Stomach (tissue), 9 donors: Measurements from ENCODE around the gene C11orf86. TPM values are rescaled to one million over a fixed set of nuclear protein-coding genes. Genes with fewer than 3 reads are reported as not detected.

ENCODE experiments used
- DNase-seq, 2 donors: peaks; one replicate each; pipeline versions ENCODE4 v3.0.0 to v3.0.0-alpha.2; 2013 to 2019
- H3K27ac ChIP-seq, 5 donors: fragments of 200-600 bp in 4 of 5; sonication (generic) in 4 of 5; one replicate each; pipeline ENCODE4 v1.5.1; 2013 to 2019; ENCODE audit warnings: mild to moderate bottlenecking in 1 of 5, moderate library complexity in 1 of 5
- H3K27me3 ChIP-seq, 3 donors: fragments of 200-600 bp; sonication (generic); one replicate each; pipeline ENCODE4 v1.5.1; 2017 to 2019; ENCODE audit warnings: mixed run types in 1 of 3
- H3K36me3 ChIP-seq, 4 donors: fragments of 200-600 bp; sonication (generic); 1 replicate in 3 of 4; 2 replicates in 1 of 4; pipeline ENCODE4 v1.5.1; 2016 to 2019
- H3K4me1 ChIP-seq, 4 donors: fragments of 200-600 bp; sonication (generic); one replicate each; pipeline ENCODE4 v1.5.1; 2016 to 2019
- H3K4me3 ChIP-seq, 4 donors: fragments of 200-600 bp; sonication (generic) in 3 of 4; one replicate each; pipeline ENCODE4 v1.5.1; 2016 to 2019; ENCODE audit warnings: mild to moderate bottlenecking in 1 of 4
- H3K9me3 ChIP-seq, 4 donors: fragments of 200-600 bp; sonication (generic); one replicate each; pipeline ENCODE4 v1.5.1; 2016 to 2019
- CTCF ChIP-seq, 7 experiments: fragments of 450-650 bp in 4 of 7; fragments of 200-600 bp in 3 of 7; sonication (generic) in 3 of 7; IDR thresholded peaks; one replicate each; pipeline ENCODE4 v1.5.1; 2016 to 2019; ENCODE audit warnings: antibody characterized with exemption in 7 of 7, control low read depth in 2 of 7, mild to moderate bottlenecking in 1 of 7
- EP300 ChIP-seq: sonication (generic); formaldehyde crosslinking; IDR thresholded peaks from one replicate; pipeline ENCODE4 v1.6.1; 2017; ENCODE audit warnings: antibody characterized with exemption
- POLR2A ChIP-seq, 4 donors: fragments of 450-650 bp; IDR thresholded peaks; one replicate each; pipeline ENCODE4 v1.6.1; 2016; ENCODE audit warnings: antibody characterized with exemption in 4 of 4, control low read depth in 2 of 4, mild to moderate bottlenecking in 1 of 4, moderate library complexity in 1 of 4
- POLR2AphosphoS5 ChIP-seq, 3 donors: sonication (generic); formaldehyde crosslinking; IDR thresholded peaks; one replicate each; pipeline ENCODE4 v1.6.1; 2016; ENCODE audit warnings: antibody characterized with exemption in 3 of 3
- WGBS, 5 donors: extraction: QIAGEN DNeasy Blood & Tissue Kit in 3 of 5; methylation state at CpG; one replicate each; pipeline versions ENCODE4 v1.1.5 to v1.1.7; 2013 to 2018; 5-methylcytosine and 5-hydroxymethylcytosine counted together
- intact Hi-C: fragments of 100-400 bp; cut with DNase I; formaldehyde crosslinking; loops from one replicate; pipeline ENCODE4 v1.15.1; 2023; ENCODE audit warnings: low total_unique reads
- polyA plus RNA-seq, 3 donors: library from polyadenylated mRNA; stranded (reverse); fragments of 200-250 nt; gene quantifications; one replicate each; pipeline ENCODE4 v1.2.3, GENCODE V29; 2013
- total RNA-seq, 5 donors: library from RNA; depleted of rRNA; stranded (reverse); fragments of >200 nt; gene quantifications; one replicate each; pipeline versions ENCODE4 v1.1.0 to v1.2.3, GENCODE V29; 2014 to 2016
- donor health status: healthy with polysubstance abuse.
- donor health status: Bipolar disorder and iron deficiency.
- donor health status: healthy.

Gene C11orf86
- total and polyA plus RNA-seq, 8 donors: 0.37 to 2.9 (median 1.1) TPM; not detected in 5

GRCh38 chr11:66934950-66935779 is 39.9 kb upstream of the C11orf86 start:
- Histone ChIP-seq H3K4me3 (no peak overlapping the region), H3K36me3 (no peaks in the 10 kb centered on the region), H3K9me3 (no peaks in the 10 kb centered on the region), H3K27ac (no peak overlapping the region), H3K27me3 (no peaks in the 10 kb centered on the region), H3K4me1 (peaks cover 0 to 12% (median 2%) of the 10 kb centered on the region in 4 donors)
- TF ChIP-seq EP300 (no peak), CTCF (IDR thresholded peaks at IDR 0.05) (no peak), POLR2AphosphoS5 (IDR thresholded peaks at IDR 0.05) (no peak), POLR2A (IDR thresholded peaks at IDR 0.05) (no peak)
- WGBS, 5 donors: 52 to 72% (median 64%) methylated on average over 9 of the region's 9 CpGs
- DNase-seq: no peak
- intact Hi-C loops: no loop called here

GRCh38 chr11:66936311-66936711 is 38.8 kb upstream of the C11orf86 start:
- Histone ChIP-seq H3K9me3 (no peaks in the 10 kb centered on the region), H3K4me3 (no peak overlapping the region), H3K36me3 (no peaks in the 10 kb centered on the region), H3K27me3 (no peaks in the 10 kb centered on the region), H3K27ac (no peak overlapping the region), H3K4me1 (peaks cover 0 to 12% (median 2%) of the 10 kb centered on the region in 4 donors)
- 54 to 74% (median 62%) methylated on average over 2 of the region's 2 CpGs for WGBS, 5 donors
- no peak for DNase-seq
- TF ChIP-seq POLR2AphosphoS5 (IDR thresholded peaks at IDR 0.05) (no peak), EP300 (no peak), POLR2A (IDR thresholded peaks at IDR 0.05) (no peak), CTCF (IDR thresholded peaks at IDR 0.05) (no peak)
- intact Hi-C loops: no loop called here

GRCh38 chr11:66937193-66937733 is 37.8 kb upstream of the C11orf86 start:
- H3K9me3 ChIP-seq: no peaks in the 10 kb centered on the region
- H3K27ac ChIP-seq: no peak overlapping the region
- peaks cover 0 to 5% (median 0%) of the 10 kb centered on the region in 4 donors for H3K36me3 ChIP-seq
- peaks cover 0 to 8% (median 0%) of the 10 kb centered on the region in 4 donors for H3K4me1 ChIP-seq
- TF ChIP-seq CTCF (IDR thresholded peaks at IDR 0.05): no peak
- TF ChIP-seq POLR2A (IDR thresholded peaks at IDR 0.05): no peak
- no peak for TF ChIP-seq EP300
- TF ChIP-seq POLR2AphosphoS5 (IDR thresholded peaks at IDR 0.05): no peak
- no peaks in the 10 kb centered on the region for H3K27me3 ChIP-seq
- 93 to 100% (median 100%) methylated on average over 1 of the region's 1 CpG for WGBS, 5 donors
- H3K4me3 ChIP-seq: no peak overlapping the region
- DNase-seq: no peak
- intact Hi-C loops: no loop called here

GRCh38 chr11:66938582-66939135 is 36.4 kb upstream of the C11orf86 start:
- TF ChIP-seq CTCF (IDR thresholded peaks at IDR 0.05) (no peak), POLR2A (IDR thresholded peaks at IDR 0.05) (no peak), EP300 (no peak), POLR2AphosphoS5 (IDR thresholded peaks at IDR 0.05) (no peak)
- DNase-seq: no peak
- Histone ChIP-seq H3K27me3 (no peaks in the 10 kb centered on the region), H3K4me1 (peaks cover 0 to 8% (median 0%) of the 10 kb centered on the region in 4 donors), H3K36me3 (peaks cover 0 to 9% (median 0%) of the 10 kb centered on the region in 4 donors), H3K9me3 (no peaks in the 10 kb centered on the region), H3K4me3 (no peak overlapping the region), H3K27ac (no peak overlapping the region)
- WGBS, 5 donors: 86 to 95% (median 90%) methylated on average over 5 of the region's 5 CpGs
- intact Hi-C loops: no loop called here
